Stimulated activated CD8-positive, alpha-beta memory T cell treated with anti-CD3 and anti-CD28 coated beads, Interleukin-4, amount 100 ng/mL, for 24 hours (primary cell): ENCODE results near the gene BICD2.

Source experiments
- DNase-seq: peaks from one replicate; pipeline ENCODE4 v3.0.0-alpha.2; 2020; ENCODE audit warnings: low read depth

BICD2 gene

DNA sequence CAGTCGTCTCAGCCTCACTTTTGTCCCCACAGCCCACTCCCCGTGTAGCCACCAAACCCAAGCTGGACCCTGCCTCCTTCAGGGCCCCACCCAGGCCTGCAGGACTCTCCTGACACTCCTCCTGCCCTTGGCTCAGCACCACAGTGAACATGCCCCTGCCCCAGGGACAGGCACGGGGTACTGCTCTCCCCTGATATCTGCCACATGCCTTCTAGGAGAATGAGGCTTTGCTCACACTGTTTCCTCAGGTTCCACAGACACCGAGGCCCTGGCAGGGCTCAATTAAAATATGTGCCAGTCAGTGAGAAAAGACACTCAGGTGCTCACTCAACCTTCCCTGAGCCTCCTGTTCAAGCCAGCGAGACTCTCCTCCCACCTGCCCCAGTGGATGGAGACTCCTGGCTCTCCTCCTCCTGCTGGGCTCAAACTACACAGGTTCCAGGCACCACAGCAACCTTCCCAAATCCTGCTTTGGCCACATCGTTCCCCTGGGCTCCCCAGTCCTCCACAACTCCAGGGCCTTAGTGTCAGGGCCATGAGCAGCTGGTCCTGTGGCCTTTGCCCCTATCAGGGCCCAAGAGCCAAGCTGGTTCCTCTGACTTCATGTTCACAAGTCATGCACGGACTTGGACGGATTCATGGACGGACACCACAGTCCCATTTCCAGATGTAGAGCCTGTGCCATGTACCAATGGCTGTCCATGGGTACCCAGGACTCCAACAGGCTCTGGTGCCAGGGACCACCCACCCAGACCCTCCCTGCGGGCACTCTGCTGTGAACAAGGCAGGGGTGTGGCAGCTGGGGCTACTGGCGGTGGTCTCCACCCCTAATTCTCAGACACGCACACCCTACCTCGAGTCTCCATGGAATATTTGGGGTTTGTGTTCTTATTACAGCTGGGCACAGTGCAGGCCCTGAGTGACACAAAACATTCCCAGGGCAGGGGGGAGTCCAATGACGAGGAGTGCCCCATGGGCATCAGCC is 36.6 kb downstream of the BICD2 start:
- DNase-seq: no peak

- no peak for DNase-seq
Measured at GRCh38 chr9:92726971-92727715, 37.5 kb downstream of the BICD2 start.

DNA sequence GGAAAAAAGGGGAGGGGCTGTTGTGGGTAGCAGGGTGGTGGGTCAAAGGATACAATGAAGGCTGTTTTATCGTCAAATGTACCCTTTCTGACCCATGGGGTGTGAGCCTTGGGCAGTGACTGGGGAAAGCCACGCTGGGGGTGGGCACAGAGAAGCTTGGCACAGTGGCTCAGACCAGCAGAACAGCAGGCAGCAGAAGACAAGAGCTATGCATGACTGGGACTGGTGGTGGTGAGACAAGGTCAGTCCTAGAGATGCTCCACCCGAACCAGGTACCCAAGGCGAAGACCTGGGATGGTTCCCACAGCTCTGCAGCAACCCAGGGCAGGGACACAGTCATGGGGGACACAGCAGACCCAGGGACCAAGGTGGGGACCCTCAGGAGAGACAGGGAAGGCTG is 38.3 kb downstream of the BICD2 start:
- DNase-seq: no peak

DNA sequence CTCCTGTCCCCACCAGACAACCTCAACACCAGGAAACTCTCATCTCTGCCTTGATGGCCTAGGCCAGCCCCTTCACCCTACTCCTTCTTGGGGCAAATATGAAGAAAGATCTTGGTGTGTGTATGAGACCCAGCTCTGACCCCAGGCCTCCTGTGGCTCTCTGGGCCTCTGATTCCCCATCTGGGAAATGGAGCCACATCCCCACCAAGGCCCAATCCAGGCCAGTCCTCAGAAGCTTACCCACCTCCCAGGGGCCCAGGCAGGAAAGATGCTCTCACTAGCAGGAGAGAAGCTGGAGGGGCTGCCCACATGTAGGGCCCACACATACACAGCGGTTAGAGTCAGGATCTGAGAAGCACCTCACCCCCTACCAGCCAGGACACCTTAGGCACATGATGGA is 38.9 kb downstream of the BICD2 start:
- no peak for DNase-seq

GRCh38 chr9:92725266-92725545 is 39.4 kb downstream of the BICD2 start:
- no peak for DNase-seq

- DNase-seq: no peak
Measured at GRCh38 chr9:92724528-92725265, 39.9 kb downstream of the BICD2 start.

DNA sequence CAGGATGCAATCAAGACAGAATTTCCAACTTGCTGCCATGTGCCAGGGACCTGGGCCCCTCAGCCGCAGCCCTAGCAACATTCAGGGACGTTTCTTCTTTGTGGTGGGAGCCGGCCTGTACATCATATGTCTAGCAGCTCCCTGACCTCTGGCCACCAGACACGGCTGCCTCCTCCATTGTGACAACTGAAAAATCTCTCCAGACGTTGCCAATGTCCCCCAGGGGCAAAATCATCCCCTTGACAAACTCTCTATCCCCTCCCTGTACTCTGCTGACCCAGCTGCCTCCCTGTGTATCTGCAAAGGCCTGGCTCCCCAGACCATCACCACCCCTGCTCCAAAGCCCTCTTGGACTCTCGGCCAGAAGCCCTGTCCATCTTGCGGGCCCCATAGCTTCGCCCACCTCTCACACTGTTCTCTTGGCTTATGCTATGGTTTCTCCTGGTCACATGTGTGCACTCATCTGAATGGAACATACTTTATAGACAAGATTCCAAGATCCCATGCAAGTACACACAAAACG is 40.8 kb downstream of the BICD2 start:
- no peak for DNase-seq

GRCh38 chr9:92723299-92723625 is 41.4 kb downstream of the BICD2 start:
- DNase-seq: no peak

DNA sequence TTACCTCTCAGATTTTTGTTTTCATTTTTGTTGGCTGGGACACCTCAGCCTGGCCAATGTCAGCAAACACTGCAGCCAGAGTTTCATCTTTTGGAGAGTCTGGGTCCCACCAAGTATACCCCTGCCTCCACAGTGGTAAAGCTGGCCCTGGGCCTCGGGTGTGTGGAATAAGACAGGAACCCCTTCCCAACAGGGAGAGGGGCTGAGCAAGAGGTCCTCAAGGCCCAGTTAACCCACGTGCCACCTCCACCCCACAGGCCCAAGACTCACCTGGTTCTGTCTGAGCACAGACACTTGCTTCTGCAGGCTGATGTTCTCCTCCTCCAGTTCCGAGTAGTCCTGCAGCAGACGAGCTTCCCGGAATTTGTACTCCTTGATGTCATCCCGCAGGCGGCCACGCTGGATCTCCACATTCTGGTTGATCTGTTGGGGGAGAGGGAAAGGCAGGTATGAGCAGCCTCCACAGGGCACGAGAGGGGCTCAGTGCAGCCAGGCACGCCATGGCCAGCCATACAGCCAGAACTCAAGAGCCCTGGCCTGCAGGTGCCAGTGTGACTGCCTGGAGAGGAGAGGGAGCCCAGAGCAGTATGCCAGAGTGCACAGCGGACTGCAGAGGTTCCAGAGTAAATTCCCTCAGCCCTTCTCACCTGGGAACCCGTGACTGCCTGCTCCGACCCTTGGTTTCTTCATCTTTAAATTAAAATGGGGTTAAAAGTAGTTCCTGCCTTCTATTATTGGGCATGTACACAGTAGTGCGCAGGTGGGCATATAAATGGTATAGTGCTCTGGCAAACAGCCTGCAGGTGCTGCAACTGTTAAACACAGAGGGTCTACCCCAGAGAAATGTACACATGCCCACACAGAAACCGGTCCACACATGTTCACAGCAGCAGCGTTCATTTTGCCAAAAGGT is 42.0 kb downstream of the BICD2 start:
- DNase-seq: no peak

DNA sequence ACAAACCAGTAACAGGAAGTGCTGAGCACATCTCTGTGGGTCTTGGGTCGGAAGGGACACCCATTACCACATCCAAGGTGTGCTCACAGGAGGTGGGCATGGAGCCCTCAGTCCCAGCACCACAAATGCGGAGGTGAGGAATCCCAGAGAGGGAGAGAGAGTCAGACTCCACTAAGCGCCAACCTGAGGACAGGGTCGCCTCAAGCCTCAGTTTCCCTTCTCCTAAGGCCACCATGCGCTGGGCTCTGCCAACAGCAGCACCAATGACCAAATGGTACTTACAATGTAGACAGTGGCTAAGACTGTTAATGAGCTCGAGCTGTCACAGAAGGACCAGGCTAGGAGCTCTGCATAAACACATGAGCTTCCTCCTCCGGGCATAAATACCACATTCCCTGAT is 43.1 kb downstream of the BICD2 start:
- DNase-seq: no peak

GRCh38 chr9:92720807-92721535 is 43.7 kb downstream of the BICD2 start:
- no peak for DNase-seq

DNA sequence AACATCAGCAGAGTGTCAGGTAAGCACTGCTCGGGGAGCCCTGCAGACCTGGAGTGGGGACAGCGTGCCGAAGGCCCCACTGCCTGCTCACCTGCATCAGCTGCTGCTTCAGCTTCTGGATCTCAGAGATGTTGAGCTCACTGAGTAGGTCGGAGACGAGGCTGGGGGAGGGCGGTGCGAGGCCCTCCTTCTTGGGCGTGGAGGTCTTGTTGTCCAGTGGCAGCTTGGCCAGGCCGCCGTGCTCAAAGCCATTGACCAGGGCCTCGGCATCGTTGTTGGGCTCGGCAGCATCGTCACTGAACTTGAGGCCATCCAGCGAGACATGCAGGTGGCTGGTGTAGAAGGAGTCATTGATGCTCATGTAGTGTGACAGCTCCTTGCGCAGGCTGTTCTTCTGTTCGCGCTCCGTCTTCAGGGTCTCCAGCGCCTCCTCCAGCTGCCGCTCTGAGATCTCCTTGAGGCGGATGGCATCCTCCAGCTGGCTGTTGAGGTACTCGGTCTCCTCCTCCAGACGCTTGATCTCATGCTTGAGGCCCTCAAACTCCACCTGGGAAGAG is 44.3 kb downstream of the BICD2 start:
- no peak for DNase-seq

- DNase-seq: no peak
Measured at GRCh38 chr9:92719028-92719647, 45.5 kb downstream of the BICD2 start.

- DNase-seq: no peak
Measured at GRCh38 chr9:92718086-92719001, 46.3 kb downstream of the BICD2 start.

GRCh38 chr9:92717201-92718085 is 47.2 kb downstream of the BICD2 start:
- no peak for DNase-seq

GRCh38 chr9:92716557-92716956 is 48.1 kb downstream of the BICD2 start:
- peak; percentile 78 for DNase-seq

DNA sequence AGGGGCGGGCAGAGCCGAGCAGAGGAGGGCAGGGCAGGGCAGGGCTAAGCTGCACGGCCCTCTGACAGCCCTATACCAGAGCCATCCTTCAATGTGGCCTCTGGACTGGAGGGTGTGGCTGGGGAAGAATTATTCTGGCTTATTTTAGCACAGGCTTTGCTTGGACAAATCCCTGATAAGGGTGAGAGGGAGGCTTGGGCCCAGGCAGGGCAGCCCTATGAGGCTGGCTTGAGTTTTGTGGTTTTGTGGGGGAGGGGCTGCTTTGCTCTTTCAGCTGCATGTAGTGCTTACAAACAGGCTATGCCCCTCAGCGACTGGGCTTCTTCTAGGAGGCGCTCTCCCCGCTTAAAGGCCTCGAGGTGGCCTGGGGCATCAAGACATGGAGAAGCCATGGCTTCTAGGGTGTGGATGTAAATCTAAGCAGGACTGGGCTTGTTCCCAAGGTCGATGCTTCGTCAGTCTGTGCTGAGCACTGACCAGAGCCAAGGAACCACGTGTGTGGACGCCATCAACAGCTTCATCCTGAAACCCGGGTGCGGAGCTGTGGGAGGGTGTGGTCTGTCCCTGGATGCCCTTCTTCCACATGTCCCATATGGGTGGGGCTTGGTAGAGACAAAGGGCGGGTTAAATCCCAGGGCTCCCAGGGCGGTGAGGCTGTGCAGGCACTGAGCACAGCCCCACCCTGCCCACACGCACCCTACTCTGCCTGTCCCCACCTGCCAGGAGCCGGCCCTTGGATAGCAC is 49.0 kb downstream of the BICD2 start:
- no peak for DNase-seq
